NB4 (cell line): Measurements from ENCODE around the gene CACNA2D3.

Source experiments
- MYC ChIP-seq: IDR thresholded peaks from 2 replicates; pipeline ENCODE4 v1.6.1; 2011; ENCODE audit warnings: low read depth, low read length
- TF ChIP-seq, protein P1 (sequence below): IDR thresholded peaks from one replicate; pipeline ENCODE4 v1.5.1; 2012; ENCODE audit warnings: low read depth, low read length

DNA sequence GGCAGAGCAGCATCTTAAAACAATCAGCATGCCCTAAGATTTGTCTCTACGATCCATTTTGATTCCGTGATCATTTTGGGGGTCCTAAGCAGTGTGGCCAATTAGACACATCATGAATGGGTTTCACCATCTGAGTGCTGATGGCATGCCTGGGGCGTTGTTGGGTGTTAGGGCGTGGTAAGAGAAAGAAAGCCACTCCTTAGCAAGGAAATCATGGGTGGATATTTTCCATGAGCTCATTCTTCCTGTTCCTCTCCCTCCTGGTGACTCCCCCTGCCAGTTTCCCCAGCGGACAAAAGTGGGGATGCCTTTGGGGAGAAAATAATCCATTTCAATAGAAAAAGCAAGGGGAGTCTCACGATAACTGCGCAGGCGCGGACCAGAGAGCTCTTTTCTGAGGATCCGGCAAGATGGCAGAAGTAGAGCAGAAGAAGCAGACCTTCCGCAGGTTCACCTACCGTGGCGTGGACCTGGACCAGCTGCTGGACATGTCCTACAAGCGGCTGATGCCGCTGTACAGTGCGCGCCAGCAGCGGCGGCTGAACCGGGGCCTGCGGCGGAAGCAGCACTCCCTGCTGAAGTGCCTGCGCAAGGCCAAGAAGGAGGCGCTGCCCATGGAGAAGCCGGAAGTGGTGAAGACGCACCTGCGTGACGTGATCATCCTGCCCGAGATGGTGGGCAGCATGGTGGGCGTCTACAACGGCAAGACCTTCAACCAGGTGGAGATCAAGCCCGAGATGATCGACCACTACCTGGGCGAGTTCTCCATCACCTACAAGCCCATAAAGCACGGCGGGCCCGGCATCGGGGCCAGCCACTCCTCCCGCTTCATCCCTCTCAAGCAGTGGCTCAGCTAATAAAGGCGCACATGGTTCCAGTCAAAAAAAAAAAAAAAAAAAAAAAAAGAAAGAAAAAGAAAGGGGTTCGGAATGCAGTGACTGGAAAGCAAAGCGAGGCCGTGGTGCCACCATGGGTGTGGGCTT is 503.7 kb downstream of the CACNA2D3 start:
- TF ChIP-seq, protein P1, sequence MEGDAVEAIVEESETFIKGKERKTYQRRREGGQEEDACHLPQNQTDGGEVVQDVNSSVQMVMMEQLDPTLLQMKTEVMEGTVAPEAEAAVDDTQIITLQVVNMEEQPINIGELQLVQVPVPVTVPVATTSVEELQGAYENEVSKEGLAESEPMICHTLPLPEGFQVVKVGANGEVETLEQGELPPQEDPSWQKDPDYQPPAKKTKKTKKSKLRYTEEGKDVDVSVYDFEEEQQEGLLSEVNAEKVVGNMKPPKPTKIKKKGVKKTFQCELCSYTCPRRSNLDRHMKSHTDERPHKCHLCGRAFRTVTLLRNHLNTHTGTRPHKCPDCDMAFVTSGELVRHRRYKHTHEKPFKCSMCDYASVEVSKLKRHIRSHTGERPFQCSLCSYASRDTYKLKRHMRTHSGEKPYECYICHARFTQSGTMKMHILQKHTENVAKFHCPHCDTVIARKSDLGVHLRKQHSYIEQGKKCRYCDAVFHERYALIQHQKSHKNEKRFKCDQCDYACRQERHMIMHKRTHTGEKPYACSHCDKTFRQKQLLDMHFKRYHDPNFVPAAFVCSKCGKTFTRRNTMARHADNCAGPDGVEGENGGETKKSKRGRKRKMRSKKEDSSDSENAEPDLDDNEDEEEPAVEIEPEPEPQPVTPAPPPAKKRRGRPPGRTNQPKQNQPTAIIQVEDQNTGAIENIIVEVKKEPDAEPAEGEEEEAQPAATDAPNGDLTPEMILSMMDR = no peak
- TF ChIP-seq MYC = no peak
